Caco-2 (cell line): ENCODE measurements around the gene HIVEP1. TPM values are rescaled to one million over a fixed set of nuclear protein-coding genes. Genes with fewer than 3 reads are reported as not detected.

Experiments used
- BruUV-seq: library from RNA; stranded (reverse); fragments of 400-500 nt; replicated peaks from 2 replicates; lab custom pipeline; 2021; lab: Mats Ljungman, UMichigan
- CTCF ChIA-PET: fragments of 300-600 bp; sonication (Branson Sonifier 250); formaldehyde crosslinking; loops from one replicate; lab custom pipeline; 2022; ENCODE audit warnings: antibody characterized with exemption; lab: Charles Lee
- POLR2A ChIA-PET: fragments of 300-600 bp; sonication (Branson Sonifier 250); formaldehyde crosslinking; loops from one replicate; lab custom pipeline; 2022; ENCODE audit warnings: antibody characterized with exemption; lab: Charles Lee
- DNase-seq, 2 experiments: peaks; one replicate each; pipeline versions ENCODE4 v3.0.0 to v3.0.0-alpha.2; 2020 to 2022
- H3K27me3 ChIP-seq: replicated peaks from 2 replicates; pipeline ENCODE4 v1.6.0; 2011; ENCODE audit warnings: low read length; ENCODE audit not compliant: control insufficient read depth, insufficient read depth
- H3K36me3 ChIP-seq: 2 replicates; pipeline ENCODE4 v1.5.1; 2011; ENCODE audit warnings: low read length; ENCODE audit not compliant: control insufficient read depth, insufficient read depth
- H3K4me1 ChIP-seq: fragments of 250-450 bp; sonication (Bioruptor Pico); 2 replicates; pipeline ENCODE4 v1.5.1; 2020; ENCODE audit warnings: mild to moderate bottlenecking
- H3K4me3 ChIP-seq: 2 replicates; pipeline ENCODE4 v1.5.1; 2011; ENCODE audit warnings: low read depth, mild to moderate bottlenecking, control low read depth, low read length
- H3K9me3 ChIP-seq: fragments of 250-450 bp; sonication (Bioruptor Pico); 2 replicates; pipeline ENCODE4 v1.5.1; 2020; ENCODE audit warnings: mild to moderate bottlenecking, moderate library complexity
- H3K27ac Mint-ChIP-seq: one replicate; pipeline ENCODE4 v1.8.0; 2022; ENCODE audit warnings: mixed read lengths; ENCODE audit not compliant: unreplicated experiment
- H3K27me3 Mint-ChIP-seq: one replicate; pipeline ENCODE4 v1.8.0; 2022; ENCODE audit warnings: mixed read lengths; ENCODE audit not compliant: insufficient read depth, unreplicated experiment
- H3K36me3 Mint-ChIP-seq: one replicate; pipeline ENCODE4 v1.8.0; 2022; ENCODE audit warnings: mild to moderate bottlenecking, mixed read lengths; ENCODE audit not compliant: insufficient read depth, unreplicated experiment
- H3K4me1 Mint-ChIP-seq: one replicate; pipeline ENCODE4 v1.8.0; 2022; ENCODE audit warnings: low read depth, mixed read lengths; ENCODE audit not compliant: unreplicated experiment
- H3K4me3 Mint-ChIP-seq: one replicate; pipeline ENCODE4 v1.8.0; 2022; ENCODE audit warnings: mild to moderate bottlenecking, moderate library complexity, mixed read lengths; ENCODE audit not compliant: unreplicated experiment
- H3K9me3 Mint-ChIP-seq: one replicate; pipeline ENCODE4 v1.8.0; 2022; ENCODE audit warnings: mixed read lengths; ENCODE audit not compliant: unreplicated experiment
- intact Hi-C: fragments of 100-400 bp; cut with micrococcal nuclease; formaldehyde crosslinking; loops from one replicate; pipeline ENCODE4 v1.10.0; 2022; ENCODE audit not compliant: unreplicated experiment
- total RNA-seq: library from RNA; stranded (reverse); gene quantifications from 2 replicates; pipeline ENCODE4 v1.2.3, GENCODE V29; 2022
- TF ChIP-seq, protein P1 (sequence below), 2 experiments: fragments of 200-600 bp in 1 of 2; IDR thresholded peaks; 1 replicate in 1 of 2; 2 replicates in 1 of 2; pipeline versions ENCODE4 v1.5.1 to v1.8.0; 2011 to 2022; ENCODE audit warnings: antibody characterized with exemption in 1 of 2, control low read depth in 1 of 2, inconsistent platforms in 1 of 2, low read depth in 1 of 2, low read length in 1 of 2, mild to moderate bottlenecking in 1 of 2, moderate library complexity in 1 of 2; ENCODE audit not compliant: insufficient read depth in 1 of 2, severe bottlenecking in 1 of 2, unreplicated experiment in 1 of 2

Gene HIVEP1
- total RNA-seq, 1 experiment from 2014 or later = 22.8 TPM

DNA sequence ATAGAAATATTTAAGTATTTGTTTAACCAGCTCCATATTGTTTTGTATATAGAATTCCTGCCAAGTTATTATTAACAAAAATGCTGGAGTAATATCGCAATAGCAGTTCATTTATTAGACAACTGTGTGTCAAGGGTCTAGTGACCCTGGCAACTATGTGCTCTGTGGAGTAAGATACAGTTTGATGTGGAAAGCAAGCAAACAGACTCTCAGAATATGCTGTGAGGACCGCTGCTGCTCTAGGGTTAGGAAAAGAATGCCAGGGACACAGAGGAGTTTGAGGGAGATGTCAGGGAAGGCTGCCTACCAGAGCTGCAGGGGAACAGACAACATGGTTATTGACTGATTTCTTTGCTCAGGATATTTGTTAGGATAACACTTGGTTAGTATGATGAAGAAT, 71.2 kb downstream of the HIVEP1 start:
- TF ChIP-seq, protein P1, sequence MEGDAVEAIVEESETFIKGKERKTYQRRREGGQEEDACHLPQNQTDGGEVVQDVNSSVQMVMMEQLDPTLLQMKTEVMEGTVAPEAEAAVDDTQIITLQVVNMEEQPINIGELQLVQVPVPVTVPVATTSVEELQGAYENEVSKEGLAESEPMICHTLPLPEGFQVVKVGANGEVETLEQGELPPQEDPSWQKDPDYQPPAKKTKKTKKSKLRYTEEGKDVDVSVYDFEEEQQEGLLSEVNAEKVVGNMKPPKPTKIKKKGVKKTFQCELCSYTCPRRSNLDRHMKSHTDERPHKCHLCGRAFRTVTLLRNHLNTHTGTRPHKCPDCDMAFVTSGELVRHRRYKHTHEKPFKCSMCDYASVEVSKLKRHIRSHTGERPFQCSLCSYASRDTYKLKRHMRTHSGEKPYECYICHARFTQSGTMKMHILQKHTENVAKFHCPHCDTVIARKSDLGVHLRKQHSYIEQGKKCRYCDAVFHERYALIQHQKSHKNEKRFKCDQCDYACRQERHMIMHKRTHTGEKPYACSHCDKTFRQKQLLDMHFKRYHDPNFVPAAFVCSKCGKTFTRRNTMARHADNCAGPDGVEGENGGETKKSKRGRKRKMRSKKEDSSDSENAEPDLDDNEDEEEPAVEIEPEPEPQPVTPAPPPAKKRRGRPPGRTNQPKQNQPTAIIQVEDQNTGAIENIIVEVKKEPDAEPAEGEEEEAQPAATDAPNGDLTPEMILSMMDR (IDR thresholded peaks at IDR 0.05; ENCODE audit: insufficient read depth in 1 of 2, low read depth in 1 of 2, low read length in 1 of 2, severe bottlenecking in 1 of 2, unreplicated experiment in 1 of 2) = no peak
- H3K27me3 Mint-ChIP-seq = no peaks in the 10 kb centered on the region
- ChIA-PET POLR2A (no interaction called here), CTCF (no interaction called here)
- no peaks in the 10 kb centered on the region for H3K36me3 Mint-ChIP-seq
- DNase-seq = no peak
- Histone ChIP-seq H3K4me1 (no peaks in the 10 kb centered on the region), H3K4me3 (no peak overlapping the region), H3K36me3 (no peaks in the 10 kb centered on the region), H3K9me3 (no peaks in the 10 kb centered on the region), H3K27me3 (no peaks in the 10 kb centered on the region)
- BruUV-seq = no TSS peak
- intact Hi-C loops = no loop called here
- no peak overlapping the region for H3K4me3 Mint-ChIP-seq
- H3K9me3 Mint-ChIP-seq = no peaks in the 10 kb centered on the region
- H3K4me1 Mint-ChIP-seq = peaks cover 7% of the 10 kb centered on the region
- no peak overlapping the region for H3K27ac Mint-ChIP-seq

- intact Hi-C loops = no loop called here
- H3K4me3 Mint-ChIP-seq = no peak overlapping the region
- no peak overlapping the region for H3K27ac Mint-ChIP-seq
- peaks cover 7% of the 10 kb centered on the region for H3K4me1 Mint-ChIP-seq
- Histone ChIP-seq H3K36me3 (no peaks in the 10 kb centered on the region), H3K4me3 (no peak overlapping the region), H3K27me3 (no peaks in the 10 kb centered on the region), H3K4me1 (no peaks in the 10 kb centered on the region), H3K9me3 (no peaks in the 10 kb centered on the region)
- BruUV-seq = no TSS peak
- H3K36me3 Mint-ChIP-seq = no peaks in the 10 kb centered on the region
- ChIA-PET CTCF (no interaction called here), POLR2A (no interaction called here)
- H3K27me3 Mint-ChIP-seq = no peaks in the 10 kb centered on the region
- TF ChIP-seq, protein P1 (IDR thresholded peaks at IDR 0.05; ENCODE audit: insufficient read depth in 1 of 2, low read depth in 1 of 2, low read length in 1 of 2, severe bottlenecking in 1 of 2, unreplicated experiment in 1 of 2) = no peak
- no peak for DNase-seq
- H3K9me3 Mint-ChIP-seq = no peaks in the 10 kb centered on the region
Observed at GRCh38 chr6:12083763-12084162, 71.7 kb downstream of the HIVEP1 start.

GRCh38 chr6:12084681-12085080, 72.6 kb downstream of the HIVEP1 start:
- H3K4me3 ChIP-seq = no peak overlapping the region
- no peaks in the 10 kb centered on the region for H3K4me1 ChIP-seq
- H3K4me1 Mint-ChIP-seq = peaks cover 7% of the 10 kb centered on the region
- H3K4me3 Mint-ChIP-seq = no peak overlapping the region
- H3K27ac Mint-ChIP-seq = no peak overlapping the region
- POLR2A ChIA-PET = no interaction called here
- no peaks in the 10 kb centered on the region for H3K27me3 Mint-ChIP-seq
- intact Hi-C loops = no loop called here
- TF ChIP-seq, protein P1 (IDR thresholded peaks at IDR 0.05; ENCODE audit: insufficient read depth in 1 of 2, low read depth in 1 of 2, low read length in 1 of 2, severe bottlenecking in 1 of 2, unreplicated experiment in 1 of 2) = no peak
- no peaks in the 10 kb centered on the region for H3K9me3 ChIP-seq
- H3K36me3 Mint-ChIP-seq = no peaks in the 10 kb centered on the region
- no peaks in the 10 kb centered on the region for H3K27me3 ChIP-seq
- H3K36me3 ChIP-seq = no peaks in the 10 kb centered on the region
- H3K9me3 Mint-ChIP-seq = no peaks in the 10 kb centered on the region
- CTCF ChIA-PET = no interaction called here
- no peak for DNase-seq
- BruUV-seq = no TSS peak
